Caco-2 (cell line): ENCODE data around the gene LRP1B. TPM values are rescaled to one million over a fixed set of nuclear protein-coding genes. Genes with fewer than 3 reads are reported as not detected.

Source experiments
- BruUV-seq: library from RNA; stranded (reverse); fragments of 400-500 nt; replicated peaks from 2 replicates; lab custom pipeline; 2021; lab: Mats Ljungman, UMichigan
- CTCF ChIA-PET: fragments of 300-600 bp; sonication (Branson Sonifier 250); formaldehyde crosslinking; loops from one replicate; lab custom pipeline; 2022; ENCODE audit warnings: antibody characterized with exemption; lab: Charles Lee
- POLR2A ChIA-PET: fragments of 300-600 bp; sonication (Branson Sonifier 250); formaldehyde crosslinking; loops from one replicate; lab custom pipeline; 2022; ENCODE audit warnings: antibody characterized with exemption; lab: Charles Lee
- DNase-seq, 2 experiments: peaks; one replicate each; pipeline versions ENCODE4 v3.0.0 to v3.0.0-alpha.2; 2020 to 2022
- H3K27me3 ChIP-seq: replicated peaks from 2 replicates; pipeline ENCODE4 v1.6.0; 2011; ENCODE audit warnings: low read length; ENCODE audit not compliant: control insufficient read depth, insufficient read depth
- H3K36me3 ChIP-seq: 2 replicates; pipeline ENCODE4 v1.5.1; 2011; ENCODE audit warnings: low read length; ENCODE audit not compliant: control insufficient read depth, insufficient read depth
- H3K4me1 ChIP-seq: fragments of 250-450 bp; sonication (Bioruptor Pico); 2 replicates; pipeline ENCODE4 v1.5.1; 2020; ENCODE audit warnings: mild to moderate bottlenecking
- H3K4me3 ChIP-seq: 2 replicates; pipeline ENCODE4 v1.5.1; 2011; ENCODE audit warnings: low read depth, mild to moderate bottlenecking, control low read depth, low read length
- H3K9me3 ChIP-seq: fragments of 250-450 bp; sonication (Bioruptor Pico); 2 replicates; pipeline ENCODE4 v1.5.1; 2020; ENCODE audit warnings: mild to moderate bottlenecking, moderate library complexity
- H3K27ac Mint-ChIP-seq: one replicate; pipeline ENCODE4 v1.8.0; 2022; ENCODE audit warnings: mixed read lengths; ENCODE audit not compliant: unreplicated experiment
- H3K27me3 Mint-ChIP-seq: one replicate; pipeline ENCODE4 v1.8.0; 2022; ENCODE audit warnings: mixed read lengths; ENCODE audit not compliant: insufficient read depth, unreplicated experiment
- H3K36me3 Mint-ChIP-seq: one replicate; pipeline ENCODE4 v1.8.0; 2022; ENCODE audit warnings: mild to moderate bottlenecking, mixed read lengths; ENCODE audit not compliant: insufficient read depth, unreplicated experiment
- H3K4me1 Mint-ChIP-seq: one replicate; pipeline ENCODE4 v1.8.0; 2022; ENCODE audit warnings: low read depth, mixed read lengths; ENCODE audit not compliant: unreplicated experiment
- H3K4me3 Mint-ChIP-seq: one replicate; pipeline ENCODE4 v1.8.0; 2022; ENCODE audit warnings: mild to moderate bottlenecking, moderate library complexity, mixed read lengths; ENCODE audit not compliant: unreplicated experiment
- H3K9me3 Mint-ChIP-seq: one replicate; pipeline ENCODE4 v1.8.0; 2022; ENCODE audit warnings: mixed read lengths; ENCODE audit not compliant: unreplicated experiment
- intact Hi-C: fragments of 100-400 bp; cut with micrococcal nuclease; formaldehyde crosslinking; loops from one replicate; pipeline ENCODE4 v1.10.0; 2022; ENCODE audit not compliant: unreplicated experiment
- total RNA-seq: library from RNA; stranded (reverse); gene quantifications from 2 replicates; pipeline ENCODE4 v1.2.3, GENCODE V29; 2022
- TF ChIP-seq, protein P1 (sequence below), 2 experiments: fragments of 200-600 bp in 1 of 2; IDR thresholded peaks; 1 replicate in 1 of 2; 2 replicates in 1 of 2; pipeline versions ENCODE4 v1.5.1 to v1.8.0; 2011 to 2022; ENCODE audit warnings: antibody characterized with exemption in 1 of 2, control low read depth in 1 of 2, inconsistent platforms in 1 of 2, low read depth in 1 of 2, low read length in 1 of 2, mild to moderate bottlenecking in 1 of 2, moderate library complexity in 1 of 2; ENCODE audit not compliant: insufficient read depth in 1 of 2, severe bottlenecking in 1 of 2, unreplicated experiment in 1 of 2

LRP1B gene
- total RNA-seq, 1 experiment from 2014 or later, result not detected

DNA sequence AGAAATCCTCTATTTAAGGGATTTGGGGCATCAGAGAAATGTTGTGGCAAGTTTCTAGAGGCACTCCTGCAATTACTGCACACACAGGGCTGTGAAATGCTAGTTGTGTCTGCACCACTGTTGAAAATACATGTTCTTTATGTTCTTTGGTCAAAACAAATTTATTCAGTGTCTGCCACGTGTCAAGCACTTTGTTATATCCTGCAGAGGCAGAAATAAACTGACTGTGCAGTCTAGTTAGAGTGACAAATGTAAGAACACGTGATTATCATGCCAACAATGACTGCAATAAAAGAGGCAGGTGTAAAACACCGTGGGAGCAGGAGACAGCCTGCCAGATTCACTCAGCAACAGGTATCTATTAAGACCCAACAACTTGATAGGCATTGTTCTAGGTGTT lies 423.3 kb downstream of the LRP1B start:
- Histone ChIP-seq H3K36me3 (no peaks in the 10 kb centered on the region), H3K4me1 (no peaks in the 10 kb centered on the region), H3K4me3 (no peak overlapping the region), H3K27me3 (no peaks in the 10 kb centered on the region), H3K9me3 (no peaks in the 10 kb centered on the region)
- ChIA-PET CTCF (no interaction called here), POLR2A (no interaction called here)
- Mint-ChIP-seq H3K27me3 (peaks cover 4% of the 10 kb centered on the region), H3K4me1 (no peaks in the 10 kb centered on the region), H3K9me3 (no peaks in the 10 kb centered on the region), H3K36me3 (no peaks in the 10 kb centered on the region), H3K27ac (no peak overlapping the region), H3K4me3 (no peak overlapping the region)
- no peak for DNase-seq
- intact Hi-C loops, result no loop called here
- TF ChIP-seq, protein P1, sequence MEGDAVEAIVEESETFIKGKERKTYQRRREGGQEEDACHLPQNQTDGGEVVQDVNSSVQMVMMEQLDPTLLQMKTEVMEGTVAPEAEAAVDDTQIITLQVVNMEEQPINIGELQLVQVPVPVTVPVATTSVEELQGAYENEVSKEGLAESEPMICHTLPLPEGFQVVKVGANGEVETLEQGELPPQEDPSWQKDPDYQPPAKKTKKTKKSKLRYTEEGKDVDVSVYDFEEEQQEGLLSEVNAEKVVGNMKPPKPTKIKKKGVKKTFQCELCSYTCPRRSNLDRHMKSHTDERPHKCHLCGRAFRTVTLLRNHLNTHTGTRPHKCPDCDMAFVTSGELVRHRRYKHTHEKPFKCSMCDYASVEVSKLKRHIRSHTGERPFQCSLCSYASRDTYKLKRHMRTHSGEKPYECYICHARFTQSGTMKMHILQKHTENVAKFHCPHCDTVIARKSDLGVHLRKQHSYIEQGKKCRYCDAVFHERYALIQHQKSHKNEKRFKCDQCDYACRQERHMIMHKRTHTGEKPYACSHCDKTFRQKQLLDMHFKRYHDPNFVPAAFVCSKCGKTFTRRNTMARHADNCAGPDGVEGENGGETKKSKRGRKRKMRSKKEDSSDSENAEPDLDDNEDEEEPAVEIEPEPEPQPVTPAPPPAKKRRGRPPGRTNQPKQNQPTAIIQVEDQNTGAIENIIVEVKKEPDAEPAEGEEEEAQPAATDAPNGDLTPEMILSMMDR (IDR thresholded peaks at IDR 0.05; ENCODE audit: insufficient read depth in 1 of 2, low read depth in 1 of 2, low read length in 1 of 2, severe bottlenecking in 1 of 2, unreplicated experiment in 1 of 2), result no peak
- BruUV-seq, result no TSS peak

GRCh38 chr2:141704541-141704940 lies 426.3 kb downstream of the LRP1B start:
- H3K27me3 Mint-ChIP-seq, result peaks cover 6% of the 10 kb centered on the region
- intact Hi-C loops, result no loop called here
- no peaks in the 10 kb centered on the region for H3K9me3 Mint-ChIP-seq

DNA sequence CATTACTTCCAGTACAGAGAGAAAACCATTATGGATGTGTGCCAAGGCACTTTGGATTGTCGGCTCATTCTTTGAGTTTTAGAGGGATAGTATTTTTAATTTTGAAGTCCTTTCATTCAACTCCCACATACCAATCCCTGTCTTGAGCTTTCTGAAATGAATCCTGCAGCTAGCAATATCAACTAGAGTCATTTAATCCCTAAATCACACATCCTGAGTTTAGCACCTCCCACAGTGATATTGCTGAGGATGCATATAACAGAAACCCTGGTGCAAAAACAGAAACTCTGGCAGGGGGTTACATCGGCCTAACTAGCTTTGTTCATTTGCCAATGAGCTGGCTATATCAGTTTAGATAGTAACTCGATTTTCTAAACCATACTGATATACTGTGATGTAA lies 427.3 kb downstream of the LRP1B start:
- peaks cover 10% of the 10 kb centered on the region for H3K27me3 Mint-ChIP-seq
- H3K9me3 Mint-ChIP-seq, result no peaks in the 10 kb centered on the region
- H3K9me3 ChIP-seq, result no peaks in the 10 kb centered on the region
- DNase-seq, result no peak
- intact Hi-C loops, result no loop called here
- POLR2A ChIA-PET, result no interaction called here
- CTCF ChIA-PET, result no interaction called here
- no peaks in the 10 kb centered on the region for H3K27me3 ChIP-seq
- H3K36me3 ChIP-seq, result no peaks in the 10 kb centered on the region
- TF ChIP-seq, protein P1 (IDR thresholded peaks at IDR 0.05; ENCODE audit: insufficient read depth in 1 of 2, low read depth in 1 of 2, low read length in 1 of 2, severe bottlenecking in 1 of 2, unreplicated experiment in 1 of 2), result no peak
- H3K4me3 ChIP-seq, result no peak overlapping the region
- H3K36me3 Mint-ChIP-seq, result no peaks in the 10 kb centered on the region
- H3K27ac Mint-ChIP-seq, result no peak overlapping the region
- H3K4me1 ChIP-seq, result no peaks in the 10 kb centered on the region
- H3K4me3 Mint-ChIP-seq, result no peak overlapping the region
- no TSS peak for BruUV-seq
- H3K4me1 Mint-ChIP-seq, result no peaks in the 10 kb centered on the region

More at GRCh38 chr2:141704541-141704940, 426.3 kb downstream of the LRP1B start:
- no peaks in the 10 kb centered on the region for H3K9me3 ChIP-seq
- no peaks in the 10 kb centered on the region for H3K36me3 ChIP-seq
- TF ChIP-seq, protein P1 (IDR thresholded peaks at IDR 0.05; ENCODE audit: insufficient read depth in 1 of 2, low read depth in 1 of 2, low read length in 1 of 2, severe bottlenecking in 1 of 2, unreplicated experiment in 1 of 2), result no peak
- BruUV-seq, result no TSS peak
- Mint-ChIP-seq H3K4me1 (no peaks in the 10 kb centered on the region), H3K27ac (no peak overlapping the region), H3K4me3 (no peak overlapping the region), H3K36me3 (no peaks in the 10 kb centered on the region)
- ChIA-PET CTCF (no interaction called here), POLR2A (no interaction called here)
- H3K4me1 ChIP-seq, result no peaks in the 10 kb centered on the region
- no peak overlapping the region for H3K4me3 ChIP-seq
- H3K27me3 ChIP-seq, result no peaks in the 10 kb centered on the region
- no peak for DNase-seq
